WTC11 (cell line): ENCODE data around the gene FBXL16. TPM values are rescaled to one million over a fixed set of nuclear protein-coding genes. Genes with fewer than 3 reads are reported as not detected.
A peak's percentile ranks its signal among the peaks of the same experiment; 100 is the strongest.

ENCODE experiments used
- ATAC-seq: fragments of 200-7000 bp; cut with Tn5 transposase; 2 replicates; pipeline ENCODE4 v1.10.0; 2021; ENCODE audit warnings: mild to moderate bottlenecking, moderate library complexity
- CTCF ChIA-PET: fragments of 300-600 bp; sonication (Branson Sonifier 250); formaldehyde crosslinking; loops from one replicate; lab custom pipeline; 2021; ENCODE audit warnings: antibody characterized with exemption; lab: Charles Lee
- POLR2A ChIA-PET: fragments of 350-600 bp; sonication (Branson Sonifier 250); formaldehyde crosslinking; loops from one replicate; lab custom pipeline; 2021; ENCODE audit warnings: antibody characterized with exemption; lab: Charles Lee
- DNase-seq: peaks from one replicate; pipeline ENCODE4 v3.0.0; 2021; ENCODE audit warnings: low spot score
- H3K27ac Mint-ChIP-seq: 2 replicates; pipeline ENCODE4 v1.8.0; 2021; ENCODE audit warnings: mixed read lengths
- H3K27me3 Mint-ChIP-seq: 2 replicates; pipeline ENCODE4 v1.8.0; 2021; ENCODE audit warnings: low read depth, mild to moderate bottlenecking, moderate library complexity, mixed read lengths
- H3K36me3 Mint-ChIP-seq: 2 replicates; pipeline ENCODE4 v1.8.0; 2021; ENCODE audit warnings: mixed read lengths
- H3K4me1 Mint-ChIP-seq: 2 replicates; pipeline ENCODE4 v1.8.0; 2022; ENCODE audit warnings: mixed read lengths
- H3K4me3 Mint-ChIP-seq: 2 replicates; pipeline ENCODE4 v1.8.0; 2021; ENCODE audit warnings: mild to moderate bottlenecking, moderate library complexity, mixed read lengths
- H3K9me3 Mint-ChIP-seq: 2 replicates; pipeline ENCODE4 v1.8.0; 2021; ENCODE audit warnings: mixed read lengths
- AFF4 ChIP-seq: sonication (generic); formaldehyde crosslinking; IDR thresholded peaks from 2 replicates; pipeline ENCODE4 v1.8.1; 2023; ENCODE audit warnings: mild to moderate bottlenecking, missing genetic modification reagents, borderline replicate concordance
- CREB1 ChIP-seq: sonication (generic); formaldehyde crosslinking; IDR thresholded peaks from 2 replicates; pipeline ENCODE4 v1.8.0; 2023; ENCODE audit warnings: mild to moderate bottlenecking, missing genetic modification reagents
- ERG ChIP-seq: fragments of 250-450 bp; sonication (Bioruptor Pico); IDR thresholded peaks from 2 replicates; pipeline ENCODE4 v1.8.0; 2021; ENCODE audit warnings: mild to moderate bottlenecking
- GTF2I ChIP-seq: fragments of 250-450 bp; sonication (Bioruptor Pico); conservative IDR thresholded peaks from 2 replicates; pipeline ENCODE4 v1.4.0; 2021; ENCODE audit warnings: mild to moderate bottlenecking
- HMGA2 ChIP-seq: fragments of 250-450 bp; sonication (Bioruptor Pico); IDR thresholded peaks from 2 replicates; pipeline ENCODE4 v1.4.0; 2021; ENCODE audit warnings: mild to moderate bottlenecking, moderate library complexity
- JAZF1 ChIP-seq: fragments of 250-450 bp; sonication (Bioruptor Pico); IDR thresholded peaks from 2 replicates; pipeline ENCODE4 v1.9.0; 2021; ENCODE audit warnings: moderate library complexity, mild to moderate bottlenecking, inconsistent platforms
- KAT7 ChIP-seq: sonication (generic); formaldehyde crosslinking; IDR thresholded peaks from 2 replicates; pipeline ENCODE4 v1.8.1; 2023; ENCODE audit warnings: missing genetic modification reagents, mild to moderate bottlenecking, borderline replicate concordance
- MXD4 ChIP-seq: fragments of 250-450 bp; sonication (Bioruptor Pico); IDR thresholded peaks from 2 replicates; pipeline ENCODE4 v1.8.0; 2021; ENCODE audit warnings: mild to moderate bottlenecking, moderate library complexity, borderline replicate concordance
- MYBL2 ChIP-seq: sonication (generic); formaldehyde crosslinking; IDR thresholded peaks from 2 replicates; pipeline ENCODE4 v1.8.1; 2023; ENCODE audit warnings: mild to moderate bottlenecking, moderate library complexity, missing genetic modification reagents
- NFE2L1 ChIP-seq: sonication (generic); formaldehyde crosslinking; IDR thresholded peaks from 2 replicates; pipeline ENCODE4 v1.8.1; 2023; ENCODE audit warnings: missing genetic modification reagents
- NR1H2 ChIP-seq: sonication (generic); formaldehyde crosslinking; IDR thresholded peaks from 2 replicates; pipeline ENCODE4 v1.9.0; 2021; ENCODE audit warnings: mild to moderate bottlenecking, moderate library complexity, missing genetic modification reagents
- PRRX2 ChIP-seq: fragments of 250-450 bp; sonication (Bioruptor Pico); IDR thresholded peaks from 2 replicates; pipeline ENCODE4 v1.8.0; 2021; ENCODE audit warnings: mild to moderate bottlenecking
- STAT6 ChIP-seq: sonication (generic); formaldehyde crosslinking; conservative IDR thresholded peaks from 2 replicates; pipeline ENCODE4 v1.8.1; 2023; ENCODE audit warnings: mild to moderate bottlenecking, low read depth, missing genetic modification reagents, moderate library complexity
- ZBTB43 ChIP-seq: sonication (generic); formaldehyde crosslinking; IDR thresholded peaks from 2 replicates; pipeline ENCODE4 v1.8.1; 2023; ENCODE audit warnings: mild to moderate bottlenecking, missing genetic modification reagents
- ZNF232 ChIP-seq: sonication (generic); formaldehyde crosslinking; IDR thresholded peaks from 2 replicates; pipeline ENCODE4 v1.8.0; 2022; ENCODE audit warnings: mild to moderate bottlenecking, missing genetic modification reagents
- ZNF281 ChIP-seq: sonication (generic); formaldehyde crosslinking; IDR thresholded peaks from 2 replicates; pipeline ENCODE4 v1.8.0; 2023; ENCODE audit warnings: mild to moderate bottlenecking, missing genetic modification reagents
- total RNA-seq: library from RNA; stranded (reverse); gene quantifications from 3 replicates; pipeline ENCODE4 v1.2.3, GENCODE V29; 2021

Gene FBXL16
- total RNA-seq, 1 experiment from 2014 or later: 22.7 TPM

GRCh38 chr16:645852-646678, 59.5 kb downstream of the FBXL16 start (continued):
- no peak for TF ChIP-seq ERG (CRISPR knock-in tag)

- Mint-ChIP-seq H3K4me1 (peaks cover 10% of the 10 kb centered on the region; the same call in 1 of the 2 replicates), H3K27me3 (no peaks in the 10 kb centered on the region), H3K4me3 (0 out of 2 replicates have a peak overlapping the region, but pooled peaks have one; percentile 5), H3K36me3 (no peaks in the 10 kb centered on the region), H3K9me3 (no peaks in the 10 kb centered on the region), H3K27ac (no peak overlapping the region)
- no peak for TF ChIP-seq MXD4
- TF ChIP-seq ZNF281 (CRISPR knock-in tag): no peak
- no peak for TF ChIP-seq ZNF232 (CRISPR knock-in tag)
- no peak for TF ChIP-seq HMGA2 (CRISPR knock-in tag)
- no peak for TF ChIP-seq MYBL2
- no peak for TF ChIP-seq AFF4 (CRISPR knock-in tag)
- no peak for TF ChIP-seq JAZF1 (CRISPR knock-in tag)
- no peak for TF ChIP-seq PRRX2
- TF ChIP-seq CREB1 (CRISPR knock-in tag): no peak
- TF ChIP-seq GTF2I (CRISPR knock-in tag): no peak
- no peak for TF ChIP-seq NFE2L1 (CRISPR knock-in tag)
- TF ChIP-seq ZBTB43 (CRISPR knock-in tag): no peak
- TF ChIP-seq KAT7 (CRISPR knock-in tag): no peak
- TF ChIP-seq NR1H2: no peak
- no peak for TF ChIP-seq STAT6 (CRISPR knock-in tag)
- POLR2A ChIA-PET: no interaction called here
- CTCF ChIA-PET: no interaction called here
- ATAC-seq (no peak), DNase-seq (no peak)
These were observed 61.0 kb downstream of the FBXL16 start for GRCh38 chr16:644556-644955.
